ENCODE results near the gene SIPA1. TPM values are rescaled to one million over a fixed set of nuclear protein-coding genes. Genes with fewer than 3 reads are reported as not detected.

The SIPA1 gene
- total and polyA plus RNA-seq, 2 of the 8 experiments (the other 6 are each of a cell fraction or from before 2014, with no cell fraction given), result 35.3 to 72.2 TPM

DNA sequence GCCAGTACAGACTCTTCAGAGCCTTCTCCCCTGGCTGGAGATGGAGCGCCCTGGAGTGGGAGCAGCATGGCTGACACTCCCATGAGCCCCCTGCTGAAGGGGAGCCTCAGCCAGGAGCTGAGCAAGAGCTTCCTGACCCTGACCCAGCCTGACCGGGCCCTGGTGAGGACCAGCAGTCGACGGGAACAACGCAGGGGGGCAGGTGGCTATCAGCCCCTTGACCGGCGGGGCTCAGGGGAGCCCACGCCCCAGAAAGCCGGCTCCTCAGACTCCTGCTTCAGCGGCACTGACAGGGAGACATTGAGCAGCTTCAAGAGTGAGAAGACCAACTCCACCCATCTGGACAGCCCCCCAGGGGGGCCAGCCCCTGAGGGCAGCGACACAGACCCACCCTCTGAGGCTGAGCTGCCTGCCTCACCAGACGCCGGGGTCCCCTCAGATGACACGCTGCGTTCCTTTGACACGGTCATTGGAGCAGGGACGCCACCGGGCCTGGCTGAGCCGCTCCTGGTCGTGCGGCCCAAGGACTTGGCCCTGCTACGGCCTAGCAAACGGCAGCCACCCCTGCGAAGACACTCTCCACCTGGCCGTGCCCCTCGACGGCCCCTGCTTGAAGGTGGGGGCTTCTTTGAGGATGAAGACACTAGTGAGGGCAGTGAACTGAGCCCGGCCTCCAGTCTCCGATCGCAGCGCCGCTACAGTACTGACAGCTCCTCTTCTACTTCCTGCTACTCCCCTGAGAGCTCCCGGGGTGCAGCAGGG lies 19.7 kb upstream of the SIPA1 start:
- H3K79me2 ChIP-seq (ENCODE audit: control insufficient read depth in 1 of 2, insufficient read depth in 2 of 2, low read length in 2 of 2), result peaks cover 6 to 19% of the 10 kb centered on the region in 2 experiments
- H4K5ac ChIP-seq (ENCODE audit: insufficient read length, low read depth, low read length), result no peak overlapping the region
- 92% methylated on average over 25 of the region's 33 CpGs; no CpG with 5 or more reads in 1 of the 2 experiments for WGBS, 2 experiments (ENCODE audit: extremely low coverage in 1 of 2, insufficient coverage in 1 of 2, insufficient read length in 1 of 2, insufficient replicate concordance in 2 of 2, low coverage in 1 of 2, low lambda C conversion rate in 2 of 2, missing lambda C conversion rate in 1 of 2)
- peaks cover 5 to 36% (median 20%) of the 10 kb centered on the region in 4 experiments; a peak in 7 of 8 replicates for H3K36me3 ChIP-seq (ENCODE audit: control insufficient read depth in 2 of 4, insufficient read depth in 4 of 4, low read length in 3 of 4)
- H2AK5ac ChIP-seq (ENCODE audit: low read depth, low read length), result no peak overlapping the region
- H3K9me3 ChIP-seq (ENCODE audit: insufficient read depth in 2 of 2, low read depth in 1 of 2, low read length in 1 of 2), result no peaks in the 10 kb centered on the region
- no peak overlapping the region for H3K23ac ChIP-seq (ENCODE audit: insufficient read length)
- H3K4ac ChIP-seq (replicated peaks; ENCODE audit: insufficient read length, low read depth, low read length), result no peak overlapping the region
- H2BK15ac ChIP-seq (ENCODE audit: low read length), result no peak overlapping the region
- peaks cover 5 to 35% of the 10 kb centered on the region in 2 experiments for H4K20me1 ChIP-seq (replicated peaks in 1 of 2; ENCODE audit: control insufficient read depth in 1 of 2, insufficient read depth in 2 of 2, low read length in 2 of 2)
- no peak overlapping the region for H3K9ac ChIP-seq (replicated peaks in 1 of 4; ENCODE audit: extremely low read depth in 1 of 4, low read depth in 3 of 4, low read length in 3 of 4)
- no peaks in the 10 kb centered on the region for H3K27me3 ChIP-seq (replicated peaks in 1 of 4; ENCODE audit: control insufficient read depth in 3 of 4, extremely low read depth in 1 of 4, insufficient read depth in 3 of 4, low read length in 3 of 4)
- H2BK120ac ChIP-seq (replicated peaks; ENCODE audit: low read depth, low read length), result no peak overlapping the region
- no peak overlapping the region for H2AFZ ChIP-seq (ENCODE audit: low read length)
- peaks cover 15% of the 10 kb centered on the region for H3K23me2 ChIP-seq (ENCODE audit: low read depth, low read length)
- H2BK12ac ChIP-seq (ENCODE audit: low read depth, low read length), result no peak overlapping the region
- H2BK20ac ChIP-seq (ENCODE audit: low read length), result no peak overlapping the region
- POLR2A ChIA-PET (ENCODE audit: partially characterized antibody), result interaction anchor here (0.9 to 5.7 kb wide), 8 partner anchors 8 to 27 kb away, joined by 3 to 38 read pairs (median 6); partner anchors contain the start of gene SIPA1
- H3K4me2 ChIP-seq (ENCODE audit: insufficient read depth in 1 of 2, low read depth in 2 of 2, low read length in 2 of 2), result no peak overlapping the region
- no peak overlapping the region for H3K27ac ChIP-seq (ENCODE audit: low read depth, low read length)
- DNase-seq (ENCODE audit: low read depth in 1 of 2, low spot score in 2 of 2) (no peak), FAIRE-seq (no peak)
- no peak overlapping the region for H3K4me3 ChIP-seq (ENCODE audit: extremely low read depth in 1 of 4, insufficient read depth in 2 of 4, low read depth in 3 of 4, low read length in 4 of 4)
- H3K4me1 ChIP-seq (replicated peaks in 1 of 4; ENCODE audit: control insufficient read depth in 3 of 4, insufficient read depth in 4 of 4, low read length in 3 of 4), result peaks cover 0 to 11% (median 5%) of the 10 kb centered on the region in 4 experiments; a peak in 5 of 7 replicates
- no peak overlapping the region for H3K56ac ChIP-seq (replicated peaks; ENCODE audit: insufficient read length, low read depth, low read length)
- peaks cover 16% of the 10 kb centered on the region for H3K79me1 ChIP-seq (ENCODE audit: low read depth, low read length)
- no peak overlapping the region for H3K14ac ChIP-seq (ENCODE audit: insufficient read length)
- CTCF ChIA-PET (ENCODE audit: partially characterized antibody), result interaction anchor here (1.0 to 2.1 kb wide), 5 partner anchors 8 to 368 kb away, joined by 3 to 11 read pairs (median 4); partner anchors contain the start of gene KAT5
- no peak overlapping the region for H3K18ac ChIP-seq (ENCODE audit: extremely low read depth, low read length)
- H2BK5ac ChIP-seq (ENCODE audit: low read depth, low read length), result no peak overlapping the region
- no peak overlapping the region for H4K8ac ChIP-seq (ENCODE audit: extremely low read depth, insufficient read depth, low read length)
- no peak overlapping the region for H4K91ac ChIP-seq (replicated peaks; ENCODE audit: insufficient read length, low read length)
- TF ChIP-seq EGR1 (IDR thresholded peaks at IDR 0.05; ENCODE audit: borderline replicate concordance, low read depth, low read length) (no peak), SIRT6 (IDR thresholded peaks at IDR 0.05; ENCODE audit: low read length) (no peak), YY1 (IDR thresholded peaks at IDR 0.05; ENCODE audit: low read depth, low read length) (no peak), PHF8 (conservative IDR thresholded peaks at IDR 0.05; ENCODE audit: low read depth, low read length) (no peak), TCF12 (IDR thresholded peaks at IDR 0.05; ENCODE audit: low read depth, low read length) (no peak), BACH1 (IDR thresholded peaks at IDR 0.05; ENCODE audit: low read length) (no peak)

Measured in H1 (cell line).